Neutrophil (primary cell): ENCODE measurements around the gene SEPTIN8.

ENCODE experiments used
- H3K27ac ChIP-seq: fragments of 200-600 bp; sonication (generic); 2 replicates; pipeline ENCODE4 v1.5.1; 2016; ENCODE audit warnings: mild to moderate bottlenecking, moderate library complexity
- H3K27me3 ChIP-seq: fragments of 200-600 bp; sonication (generic); 2 replicates; pipeline ENCODE4 v1.6.0; 2016; ENCODE audit warnings: mild to moderate bottlenecking
- H3K36me3 ChIP-seq: fragments of 200-600 bp; sonication (generic); 2 replicates; pipeline ENCODE4 v1.5.1; 2017
- H3K4me1 ChIP-seq, 2 experiments: fragments of 200-600 bp in 1 of 2; sonication (generic) in 1 of 2; 1 replicate in 1 of 2; 2 replicates in 1 of 2; pipeline versions ENCODE4 v1.5.1 to v1.6.1; 2013 to 2016; ENCODE audit warnings: low read depth in 1 of 2, low read length in 1 of 2, mild to moderate bottlenecking in 1 of 2, moderate library complexity in 1 of 2; ENCODE audit not compliant: control insufficient read depth in 1 of 2, insufficient read depth in 1 of 2
- H3K4me3 ChIP-seq, 2 experiments: fragments of 200-600 bp in 1 of 2; sonication (generic) in 1 of 2; 1 replicate in 1 of 2; 2 replicates in 1 of 2; pipeline ENCODE4 v1.5.1; 2013 to 2016; ENCODE audit warnings: low read depth in 1 of 2, low read length in 1 of 2, mild to moderate bottlenecking in 1 of 2, moderate library complexity in 1 of 2
- H3K9me3 ChIP-seq: fragments of 200-600 bp; sonication (generic); 2 replicates; pipeline ENCODE4 v1.5.1; 2016
- TF ChIP-seq, protein P1 (sequence below): fragments of 200-600 bp; sonication (generic); IDR thresholded peaks from 2 replicates; pipeline ENCODE4 v1.5.1; 2016; ENCODE audit warnings: antibody characterized with exemption

Gene SEPTIN8

DNA sequence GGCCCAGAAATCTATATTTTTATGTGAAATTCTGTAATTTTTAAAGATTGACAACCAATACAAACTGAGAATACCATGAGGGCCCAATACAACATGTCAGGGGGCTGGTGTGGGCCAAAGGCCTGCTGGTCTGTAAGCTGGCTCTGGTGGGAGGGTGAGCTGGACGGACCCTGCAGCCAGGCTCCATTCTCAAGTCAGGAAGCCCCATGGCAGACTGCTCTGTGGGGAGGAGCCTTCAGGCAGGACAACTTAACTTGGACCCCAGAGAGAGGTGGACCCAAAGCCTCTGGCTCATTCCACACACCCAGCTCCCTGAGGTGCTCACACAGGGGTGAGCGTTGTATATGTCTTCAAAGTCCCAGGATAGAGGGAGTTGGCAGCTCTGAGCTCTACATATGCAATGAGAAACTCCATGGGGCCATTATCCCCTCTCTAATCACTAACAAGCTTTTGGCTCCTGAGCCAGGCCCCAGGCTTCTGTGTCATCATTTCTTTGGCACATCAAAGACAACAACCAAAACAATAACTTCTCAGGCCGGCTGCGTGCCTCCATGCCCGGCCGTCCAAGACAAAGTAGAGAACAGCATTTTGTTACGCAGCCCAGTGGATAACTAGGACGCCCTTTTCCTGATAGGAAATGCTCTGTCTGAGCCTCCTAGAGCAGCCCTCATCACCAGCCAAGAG, 6.4 kb downstream of the SEPTIN8 start:
- H3K4me1 ChIP-seq: no peaks in the 10 kb centered on the region
- H3K27me3 ChIP-seq: peaks cover 54% of the 10 kb centered on the region
- H3K9me3 ChIP-seq: no peaks in the 10 kb centered on the region
- no peak overlapping the region for H3K4me3 ChIP-seq
- no peak overlapping the region for H3K27ac ChIP-seq
- TF ChIP-seq, protein P1, sequence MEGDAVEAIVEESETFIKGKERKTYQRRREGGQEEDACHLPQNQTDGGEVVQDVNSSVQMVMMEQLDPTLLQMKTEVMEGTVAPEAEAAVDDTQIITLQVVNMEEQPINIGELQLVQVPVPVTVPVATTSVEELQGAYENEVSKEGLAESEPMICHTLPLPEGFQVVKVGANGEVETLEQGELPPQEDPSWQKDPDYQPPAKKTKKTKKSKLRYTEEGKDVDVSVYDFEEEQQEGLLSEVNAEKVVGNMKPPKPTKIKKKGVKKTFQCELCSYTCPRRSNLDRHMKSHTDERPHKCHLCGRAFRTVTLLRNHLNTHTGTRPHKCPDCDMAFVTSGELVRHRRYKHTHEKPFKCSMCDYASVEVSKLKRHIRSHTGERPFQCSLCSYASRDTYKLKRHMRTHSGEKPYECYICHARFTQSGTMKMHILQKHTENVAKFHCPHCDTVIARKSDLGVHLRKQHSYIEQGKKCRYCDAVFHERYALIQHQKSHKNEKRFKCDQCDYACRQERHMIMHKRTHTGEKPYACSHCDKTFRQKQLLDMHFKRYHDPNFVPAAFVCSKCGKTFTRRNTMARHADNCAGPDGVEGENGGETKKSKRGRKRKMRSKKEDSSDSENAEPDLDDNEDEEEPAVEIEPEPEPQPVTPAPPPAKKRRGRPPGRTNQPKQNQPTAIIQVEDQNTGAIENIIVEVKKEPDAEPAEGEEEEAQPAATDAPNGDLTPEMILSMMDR: no peak
- no peaks in the 10 kb centered on the region for H3K36me3 ChIP-seq

DNA sequence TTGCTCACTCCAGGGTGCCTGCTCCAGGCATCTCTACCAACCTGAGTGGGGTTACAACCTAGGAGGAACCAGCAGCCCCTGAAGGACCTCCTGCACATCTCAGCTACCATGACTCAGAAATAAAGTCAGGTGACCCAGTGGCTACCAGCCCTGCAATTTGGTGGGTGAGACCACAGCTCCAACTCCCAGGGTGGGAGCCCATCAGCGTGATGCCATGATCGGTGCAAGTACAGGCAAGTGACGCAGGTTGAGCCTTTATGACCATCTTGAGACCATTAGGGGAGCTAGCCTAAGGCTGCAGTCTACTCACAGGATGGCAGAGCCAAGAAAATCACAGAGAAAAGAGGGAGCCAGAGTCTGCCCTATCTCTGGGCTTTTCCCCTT, 8.6 kb downstream of the SEPTIN8 start:
- no peaks in the 10 kb centered on the region for H3K9me3 ChIP-seq
- H3K27ac ChIP-seq: no peak overlapping the region
- TF ChIP-seq, protein P1: no peak
- H3K27me3 ChIP-seq: peaks cover 32% of the 10 kb centered on the region
- H3K36me3 ChIP-seq: no peaks in the 10 kb centered on the region
- H3K4me3 ChIP-seq: no peak overlapping the region
- H3K4me1 ChIP-seq: no peaks in the 10 kb centered on the region

DNA sequence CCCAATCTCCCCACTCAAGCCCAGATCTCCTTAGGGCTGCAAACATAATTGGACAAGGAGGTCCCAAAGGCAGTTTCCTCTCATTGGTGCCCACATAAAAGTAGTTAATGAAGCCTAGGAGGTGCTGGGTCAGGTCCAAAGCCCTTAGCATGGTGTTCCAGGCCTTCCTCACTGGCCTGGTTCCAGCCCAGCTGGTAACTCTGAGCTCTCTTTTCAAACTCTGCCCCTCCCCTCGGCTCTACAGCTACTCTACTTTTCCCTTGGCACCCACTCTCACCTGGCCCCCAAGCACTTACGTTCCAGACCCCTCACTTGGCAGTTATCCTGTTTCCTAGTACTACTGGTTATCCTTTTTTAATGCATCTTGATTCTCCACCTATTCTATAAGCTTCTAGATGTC, 9.9 kb downstream of the SEPTIN8 start:
- Histone ChIP-seq H3K27me3 (peaks cover 19% of the 10 kb centered on the region), H3K9me3 (no peaks in the 10 kb centered on the region), H3K36me3 (no peaks in the 10 kb centered on the region), H3K4me1 (no peaks in the 10 kb centered on the region), H3K27ac (no peak overlapping the region), H3K4me3 (no peak overlapping the region)
- TF ChIP-seq, protein P1: no peak

DNA sequence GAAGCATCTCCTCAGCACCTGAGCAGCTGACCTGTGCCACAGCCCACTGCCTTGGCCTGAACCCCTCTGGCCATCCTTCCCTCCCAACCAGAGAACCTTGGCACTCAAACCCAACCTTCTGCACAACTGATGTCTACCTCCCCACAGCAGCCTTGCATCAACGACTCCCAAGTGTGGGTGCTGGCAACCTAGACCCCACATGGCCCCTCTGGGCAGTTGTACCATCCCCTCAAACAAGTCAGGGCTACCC, 10.3 kb downstream of the SEPTIN8 start:
- Histone ChIP-seq H3K27me3 (peaks cover 17% of the 10 kb centered on the region), H3K4me1 (no peaks in the 10 kb centered on the region), H3K9me3 (no peaks in the 10 kb centered on the region), H3K36me3 (no peaks in the 10 kb centered on the region), H3K4me3 (no peak overlapping the region), H3K27ac (no peak overlapping the region)
- TF ChIP-seq, protein P1: no peak

DNA sequence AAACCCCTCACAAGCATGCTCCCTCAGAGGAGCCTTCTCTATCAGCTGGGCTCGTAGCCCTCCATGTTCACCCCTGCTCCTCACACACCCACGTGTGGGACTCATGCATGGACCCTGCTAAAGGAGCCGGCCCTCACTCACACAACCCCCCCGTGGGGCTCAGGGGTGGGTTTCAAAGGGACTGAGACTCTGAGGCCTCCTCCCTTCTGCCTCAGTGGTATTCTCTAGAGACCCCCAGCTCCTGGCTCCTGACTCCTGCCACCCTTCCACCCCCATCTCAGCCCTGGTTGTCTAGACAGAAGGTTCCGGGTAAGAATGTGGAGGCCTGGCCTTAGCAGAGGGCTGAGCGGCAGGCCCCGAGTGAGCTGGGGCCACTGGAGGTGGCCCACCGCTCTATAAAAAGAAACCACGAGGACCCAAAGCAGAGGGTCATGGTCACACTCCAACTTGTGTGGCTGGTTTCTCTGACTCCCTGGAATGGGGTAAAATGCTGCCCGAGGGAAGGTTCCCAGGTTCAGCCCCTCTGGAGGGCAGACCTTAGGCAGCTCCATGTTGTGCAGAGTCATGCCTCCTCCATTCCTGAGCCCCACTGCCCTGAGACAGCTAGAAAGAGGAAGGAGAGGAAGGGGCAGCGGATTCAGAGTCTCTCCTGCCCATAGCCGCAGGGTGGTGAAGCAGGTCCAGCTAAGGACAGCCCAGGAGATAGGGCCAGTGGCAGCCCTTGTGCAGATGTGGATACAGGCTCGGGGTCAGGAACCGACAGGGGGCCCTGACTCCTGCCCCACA, 10.8 kb downstream of the SEPTIN8 start:
- H3K4me3 ChIP-seq: no peak overlapping the region
- H3K27ac ChIP-seq: no peak overlapping the region
- no peaks in the 10 kb centered on the region for H3K36me3 ChIP-seq
- H3K27me3 ChIP-seq: peaks cover 17% of the 10 kb centered on the region
- no peaks in the 10 kb centered on the region for H3K9me3 ChIP-seq
- TF ChIP-seq, protein P1: no peak
- no peaks in the 10 kb centered on the region for H3K4me1 ChIP-seq
